SK-N-SH (cell line): ENCODE data around the gene TXNRD1. TPM values are rescaled to one million over a fixed set of nuclear protein-coding genes. Genes with fewer than 3 reads are reported as not detected.
A peak's percentile ranks its signal among the peaks of the same experiment; 100 is the strongest.

Experiments
- CTCF ChIA-PET: fragments of 300-600, 350-600 bp; formaldehyde crosslinking; extraction: SDS; loops from one replicate; lab custom pipeline; 2021; lab: Yijun Ruan, JAX
- POLR2A ChIA-PET: fragments of 350-600 bp; sonication (Branson Sonifier 250); formaldehyde crosslinking; extraction: SDS; loops from one replicate; lab custom pipeline; 2020; ENCODE audit warnings: antibody characterized with exemption, inconsistent platforms; lab: Yijun Ruan, JAX
- DNase-seq: peaks from one replicate; pipeline ENCODE4 v3.0.0; 2012
- H2AFZ ChIP-seq: fragments of 200-600 bp; sonication (generic); 2 replicates; pipeline ENCODE4 v1.8.1; 2016; ENCODE audit warnings: antibody characterized with exemption, mild to moderate bottlenecking, low read depth
- H3F3A ChIP-seq: fragments of 200-600 bp; sonication (generic); replicated peaks from 2 replicates; pipeline ENCODE3; 2016; ENCODE audit warnings: antibody characterized with exemption, mild to moderate bottlenecking; ENCODE audit not compliant: insufficient read depth
- H3K27ac ChIP-seq, 2 experiments: fragments of 200-500 bp in 1 of 2; fragments of 200-600 bp in 1 of 2; sonication (Bioruptor generic) in 1 of 2; sonication (generic), shearing (Covaris generic) in 1 of 2; 2 replicates each; pipeline versions ENCODE4 v1.5.1 to v1.6.1; 2014 to 2016; ENCODE audit warnings: low read depth in 2 of 2, inconsistent platforms in 1 of 2, low read length in 1 of 2, mild to moderate bottlenecking in 1 of 2, mixed read lengths in 1 of 2
- H3K27me3 ChIP-seq: fragments of 200-600 bp; sonication (generic), shearing (Covaris generic); 2 replicates; pipeline ENCODE4 v1.6.1; 2016; ENCODE audit warnings: mixed run types; ENCODE audit not compliant: insufficient read depth
- H3K36me3 ChIP-seq, 2 experiments: fragments of 200-500 bp in 1 of 2; fragments of 200-600 bp in 1 of 2; sonication (Bioruptor generic) in 1 of 2; sonication (generic) in 1 of 2; replicated peaks in 1 of 2; 2 replicates each; pipeline versions ENCODE3 to v1.5.1; 2014 to 2016; ENCODE audit warnings: low read length in 1 of 2, mild to moderate bottlenecking in 1 of 2; ENCODE audit not compliant: insufficient read depth in 2 of 2, control insufficient read depth in 1 of 2
- H3K4me1 ChIP-seq, 2 experiments: fragments of 200-500 bp in 1 of 2; fragments of 200-600 bp in 1 of 2; sonication (Bioruptor generic) in 1 of 2; sonication (generic), shearing (Covaris generic) in 1 of 2; 2 replicates each; pipeline versions ENCODE4 v1.5.1 to v1.6.1; 2014 to 2016; ENCODE audit warnings: low read depth in 1 of 2, low read length in 1 of 2, mixed run types in 1 of 2; ENCODE audit not compliant: insufficient read depth in 2 of 2, control insufficient read depth in 1 of 2
- H3K4me2 ChIP-seq: fragments of 200-600 bp; sonication (generic), shearing (Covaris generic); 2 replicates; pipeline ENCODE4 v1.6.1; 2017; ENCODE audit warnings: mixed run types
- H3K4me3 ChIP-seq, 2 experiments: fragments of 200-500 bp in 1 of 2; fragments of 200-600 bp in 1 of 2; sonication (Bioruptor generic) in 1 of 2; sonication (generic), shearing (Covaris generic) in 1 of 2; 2 replicates each; pipeline versions ENCODE4 v1.5.1 to v1.8.1; 2014 to 2016; ENCODE audit warnings: low read depth in 2 of 2, inconsistent platforms in 1 of 2, low read length in 1 of 2, mild to moderate bottlenecking in 1 of 2, mixed read lengths in 1 of 2, moderate library complexity in 1 of 2
- H3K79me2 ChIP-seq: fragments of 200-600 bp; sonication (generic); 2 replicates; pipeline ENCODE4 v1.8.1; 2017; ENCODE audit warnings: mild to moderate bottlenecking; ENCODE audit not compliant: insufficient read depth
- H3K9ac ChIP-seq: fragments of 200-600 bp; sonication (generic); 2 replicates; pipeline ENCODE4 v1.6.1; 2017; ENCODE audit warnings: mixed run types
- H3K9me2 ChIP-seq: fragments of 200-600 bp; sonication (generic); 2 replicates; pipeline ENCODE4 v1.6.1; 2017; ENCODE audit warnings: mixed run types
- H3K9me3 ChIP-seq: fragments of 200-600 bp; sonication (generic); 2 replicates; pipeline ENCODE4 v1.6.1; 2017; ENCODE audit warnings: mixed run types, mild to moderate bottlenecking, moderate library complexity
- H4K20me1 ChIP-seq: fragments of 200-600 bp; sonication (generic); 2 replicates; pipeline ENCODE4 v1.6.1; 2017; ENCODE audit warnings: mild to moderate bottlenecking, mixed run types; ENCODE audit not compliant: insufficient read depth
- FOXM1 ChIP-seq: IDR thresholded peaks from 2 replicates; pipeline ENCODE4 v1.4.0; 2012; ENCODE audit warnings: low read depth, mild to moderate bottlenecking
- GATA2 ChIP-seq: sonication (generic); formaldehyde crosslinking; IDR thresholded peaks from 2 replicates; pipeline ENCODE4 v1.5.0; 2020; ENCODE audit warnings: mild to moderate bottlenecking, missing genetic modification reagents
- MEF2A ChIP-seq: IDR thresholded peaks from 2 replicates; pipeline ENCODE4 v1.4.0; 2012; ENCODE audit warnings: low read depth, borderline replicate concordance
- MXI1 ChIP-seq: IDR thresholded peaks from 2 replicates; pipeline ENCODE4 v1.6.1; 2012; ENCODE audit warnings: mild to moderate bottlenecking, low read depth, low read length, improper control_type of control experiment
- PBX3 ChIP-seq: IDR thresholded peaks from 2 replicates; pipeline ENCODE4; 2012
- POLR2AphosphoS5 ChIP-seq: IDR thresholded peaks from 2 replicates; pipeline ENCODE4 v1.6.1; 2012; ENCODE audit warnings: low read depth, low read length
- RCOR1 ChIP-seq: fragments of 150-350 bp; IDR thresholded peaks from 2 replicates; pipeline ENCODE4 v1.6.1; 2017; ENCODE audit warnings: antibody characterized with exemption, low read length
- RXRA ChIP-seq: IDR thresholded peaks from 2 replicates; pipeline ENCODE4 v1.4.0; 2012; ENCODE audit warnings: low read depth, mild to moderate bottlenecking, borderline replicate concordance
- TCF12 ChIP-seq: IDR thresholded peaks from 2 replicates; pipeline ENCODE4 v1.4.0; 2012
- WGBS: methylation state at CpG from one replicate; pipeline ENCODE4 v1.1.6; 2017; ENCODE audit warnings: low lambda C conversion rate; 5-methylcytosine and 5-hydroxymethylcytosine counted together
- polyA plus RNA-seq, 3 experiments: library from polyadenylated mRNA; depleted of rRNA; stranded (reverse); fragments of >200 nt; gene quantifications; 2 replicates each; pipeline ENCODE4 v1.2.3, GENCODE V29; 2012
- TF ChIP-seq, protein P1 (sequence below): IDR thresholded peaks from 2 replicates; pipeline ENCODE4 v1.6.1; 2012; ENCODE audit warnings: mild to moderate bottlenecking, low read depth, low read length, moderate library complexity
- TF ChIP-seq, protein P2 (sequence below): fragments of 150-350 bp; IDR thresholded peaks from 2 replicates; pipeline ENCODE4 v1.6.1; 2017; ENCODE audit warnings: antibody characterized with exemption, low read length, low read depth, borderline replicate concordance

The TXNRD1 gene
- polyA plus RNA-seq, 1 of the 3 experiments (the other 2 are of a cell fraction): 143 TPM

- Histone ChIP-seq H3K36me3 (no peaks in the 10 kb centered on the region), H3K4me1 (no peaks in the 10 kb centered on the region; a peak in 1 of 4 replicates), H3K27ac (no peak overlapping the region), H3K9me3 (no peaks in the 10 kb centered on the region), H3K9me2 (no peaks in the 10 kb centered on the region), H2AFZ (no peak overlapping the region), H3K4me3 (no peak overlapping the region), H3K4me2 (no peak overlapping the region), H3F3A (no peaks in the 10 kb centered on the region), H3K27me3 (no peaks in the 10 kb centered on the region), H3K79me2 (no peaks in the 10 kb centered on the region), H4K20me1 (no peaks in the 10 kb centered on the region), H3K9ac (no peak overlapping the region)
- CTCF ChIA-PET: interaction anchor here (0.6 kb wide), 1 partner anchor 885 kb away, joined by 3 read pairs; no protein-coding TSS in a partner anchor
- POLR2A ChIA-PET: no interaction called here
- WGBS: 86% methylated on average over 5 of the region's 5 CpGs
- no peak for DNase-seq
- no peak for TF ChIP-seq RCOR1
- no peak for TF ChIP-seq RXRA
- no peak for TF ChIP-seq MXI1
- no peak for TF ChIP-seq POLR2AphosphoS5
These were observed 47.0 kb upstream of the TXNRD1 start for GRCh38 chr12:104168596-104168995.

DNA sequence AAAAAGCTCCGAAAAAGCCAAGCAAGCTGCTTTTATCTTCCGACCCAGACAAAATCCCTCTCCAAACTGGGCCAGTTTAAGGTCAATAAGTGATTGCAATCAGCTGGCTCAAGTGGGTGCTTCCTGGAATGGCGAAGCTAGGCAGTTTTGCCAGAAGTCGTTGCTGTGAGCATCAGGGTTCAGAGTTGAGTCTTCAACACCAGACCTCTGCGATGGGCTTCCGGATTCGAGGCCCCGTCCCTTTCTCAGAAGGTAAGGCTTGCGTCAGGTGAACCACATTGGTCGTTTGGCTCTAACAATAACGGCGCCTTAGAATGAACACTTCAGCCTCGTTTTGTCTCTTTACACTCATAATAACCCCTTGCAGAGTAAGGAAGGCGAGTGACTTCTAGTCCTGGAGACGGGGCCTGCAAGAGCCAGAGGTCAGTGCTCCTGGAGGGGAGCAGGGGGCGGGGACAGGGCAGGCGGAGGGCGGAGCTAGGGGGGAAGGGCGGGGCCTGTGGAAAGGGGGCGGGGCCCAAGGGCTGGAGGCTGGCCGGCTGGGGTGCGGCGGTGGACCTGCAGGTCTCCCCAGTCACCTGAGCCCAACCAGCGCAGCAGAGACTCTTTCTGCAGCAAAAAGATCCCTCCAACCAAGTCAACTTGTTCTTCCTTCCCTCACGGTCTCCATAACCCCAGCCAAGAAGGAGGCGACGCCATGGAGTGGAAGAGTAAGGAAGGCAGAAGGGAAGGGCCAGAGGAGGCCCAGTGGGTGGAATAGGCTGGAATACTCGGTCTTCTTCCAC lies 43.6 kb upstream of the TXNRD1 start:
- H3K9me2 ChIP-seq: no peaks in the 10 kb centered on the region
- no peak overlapping the region for H3K27ac ChIP-seq
- H3K9ac ChIP-seq: no peak overlapping the region
- no peaks in the 10 kb centered on the region for H3K79me2 ChIP-seq
- H3K27me3 ChIP-seq: no peaks in the 10 kb centered on the region
- no peaks in the 10 kb centered on the region for H3K9me3 ChIP-seq
- H3K4me1 ChIP-seq: no peaks in the 10 kb centered on the region; a peak in 1 of 4 replicates
- H4K20me1 ChIP-seq: no peaks in the 10 kb centered on the region
- TF ChIP-seq, protein P1, sequence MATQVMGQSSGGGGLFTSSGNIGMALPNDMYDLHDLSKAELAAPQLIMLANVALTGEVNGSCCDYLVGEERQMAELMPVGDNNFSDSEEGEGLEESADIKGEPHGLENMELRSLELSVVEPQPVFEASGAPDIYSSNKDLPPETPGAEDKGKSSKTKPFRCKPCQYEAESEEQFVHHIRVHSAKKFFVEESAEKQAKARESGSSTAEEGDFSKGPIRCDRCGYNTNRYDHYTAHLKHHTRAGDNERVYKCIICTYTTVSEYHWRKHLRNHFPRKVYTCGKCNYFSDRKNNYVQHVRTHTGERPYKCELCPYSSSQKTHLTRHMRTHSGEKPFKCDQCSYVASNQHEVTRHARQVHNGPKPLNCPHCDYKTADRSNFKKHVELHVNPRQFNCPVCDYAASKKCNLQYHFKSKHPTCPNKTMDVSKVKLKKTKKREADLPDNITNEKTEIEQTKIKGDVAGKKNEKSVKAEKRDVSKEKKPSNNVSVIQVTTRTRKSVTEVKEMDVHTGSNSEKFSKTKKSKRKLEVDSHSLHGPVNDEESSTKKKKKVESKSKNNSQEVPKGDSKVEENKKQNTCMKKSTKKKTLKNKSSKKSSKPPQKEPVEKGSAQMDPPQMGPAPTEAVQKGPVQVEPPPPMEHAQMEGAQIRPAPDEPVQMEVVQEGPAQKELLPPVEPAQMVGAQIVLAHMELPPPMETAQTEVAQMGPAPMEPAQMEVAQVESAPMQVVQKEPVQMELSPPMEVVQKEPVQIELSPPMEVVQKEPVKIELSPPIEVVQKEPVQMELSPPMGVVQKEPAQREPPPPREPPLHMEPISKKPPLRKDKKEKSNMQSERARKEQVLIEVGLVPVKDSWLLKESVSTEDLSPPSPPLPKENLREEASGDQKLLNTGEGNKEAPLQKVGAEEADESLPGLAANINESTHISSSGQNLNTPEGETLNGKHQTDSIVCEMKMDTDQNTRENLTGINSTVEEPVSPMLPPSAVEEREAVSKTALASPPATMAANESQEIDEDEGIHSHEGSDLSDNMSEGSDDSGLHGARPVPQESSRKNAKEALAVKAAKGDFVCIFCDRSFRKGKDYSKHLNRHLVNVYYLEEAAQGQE: no peak
- TF ChIP-seq GATA2 (CRISPR knock-in tag) (no peak), FOXM1 (no peak), MEF2A (no peak), TCF12 (no peak), PBX3 (no peak)
- TF ChIP-seq, protein P2, sequence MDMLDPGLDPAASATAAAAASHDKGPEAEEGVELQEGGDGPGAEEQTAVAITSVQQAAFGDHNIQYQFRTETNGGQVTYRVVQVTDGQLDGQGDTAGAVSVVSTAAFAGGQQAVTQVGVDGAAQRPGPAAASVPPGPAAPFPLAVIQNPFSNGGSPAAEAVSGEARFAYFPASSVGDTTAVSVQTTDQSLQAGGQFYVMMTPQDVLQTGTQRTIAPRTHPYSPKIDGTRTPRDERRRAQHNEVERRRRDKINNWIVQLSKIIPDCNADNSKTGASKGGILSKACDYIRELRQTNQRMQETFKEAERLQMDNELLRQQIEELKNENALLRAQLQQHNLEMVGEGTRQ: no peak
- peak; percentile 59 for DNase-seq
- ChIA-PET POLR2A (no interaction called here), CTCF (no interaction called here)
- no peak overlapping the region for H3K4me2 ChIP-seq
- no peak overlapping the region for H3K4me3 ChIP-seq
- H3K36me3 ChIP-seq: no peaks in the 10 kb centered on the region
- H2AFZ ChIP-seq: no peak overlapping the region
- H3F3A ChIP-seq: peaks cover 5% of the 10 kb centered on the region
- whole genome bisulfite sequencing: 90% methylated on average over 28 of the region's 28 CpGs
